HEK293T (cell line): ENCODE data around the gene FTHL17.

Experiments used
- ARNT ChIP-seq: fragments of 450-650 bp; IDR thresholded peaks from 2 replicates; pipeline ENCODE4 v1.6.1; 2017; ENCODE audit warnings: mild to moderate bottlenecking
- CTBP1 ChIP-seq: fragments of 450-650 bp; IDR thresholded peaks from 2 replicates; pipeline ENCODE4 v1.6.1; 2016; ENCODE audit warnings: borderline replicate concordance
- FOXK2 ChIP-seq: fragments of 450-650 bp; IDR thresholded peaks from 2 replicates; pipeline ENCODE4 v1.6.1; 2016; ENCODE audit warnings: mild to moderate bottlenecking
- FOXM1 ChIP-seq: fragments of 450-650 bp; IDR thresholded peaks from 2 replicates; pipeline ENCODE4 v1.6.1; 2017; ENCODE audit warnings: mild to moderate bottlenecking, borderline replicate concordance
- HDGF ChIP-seq: fragments of 450-650 bp; IDR thresholded peaks from 2 replicates; pipeline ENCODE4 v1.6.1; 2017; ENCODE audit warnings: antibody characterized with exemption, borderline replicate concordance
- SP1 ChIP-seq: fragments of 450-650 bp; IDR thresholded peaks from 2 replicates; pipeline ENCODE4 v1.6.1; 2017
- TARDBP ChIP-seq: fragments of 450-650 bp; IDR thresholded peaks from 2 replicates; pipeline ENCODE4 v1.6.1; 2016

- TF ChIP-seq SP1, result no peak
- TF ChIP-seq FOXK2, result no peak
- TF ChIP-seq ARNT, result no peak
- TF ChIP-seq FOXM1, result no peak
- TF ChIP-seq CTBP1, result no peak
- TF ChIP-seq HDGF, result no peak
- TF ChIP-seq TARDBP, result no peak
Observed at GRCh38 chrX:31061091-31061490, 10.8 kb downstream of the FTHL17 start.
